Eye (tissue), 1 donor: ENCODE results near the gene ASXL1.
A peak's percentile ranks its signal among the peaks of the same experiment; 100 is the strongest.
"Not testable (repeated sequence)": the region's sequence is repeated elsewhere in the genome, so short reads cannot be mapped to it uniquely, and the experiment has no call there.

Experiments used
- DNase-seq: peaks from one replicate; pipeline ENCODE4 v3.0.0-alpha.2; 2015

The ASXL1 gene

GRCh38 chr20:32363492-32363891 is 5.4 kb downstream of the ASXL1 start:
- no peak for DNase-seq

GRCh38 chr20:32364554-32365208 is 6.5 kb downstream of the ASXL1 start:
- DNase-seq, result no peak

- DNase-seq, result peak; percentile 18
These were observed 7.4 kb downstream of the ASXL1 start for GRCh38 chr20:32365564-32365963.

GRCh38 chr20:32366380-32366779 is 8.2 kb downstream of the ASXL1 start:
- DNase-seq, result no peak

- no peak for DNase-seq
These were observed 10.2 kb downstream of the ASXL1 start for GRCh38 chr20:32368323-32368722.

- DNase-seq, result no peak
These were observed 10.8 kb downstream of the ASXL1 start for GRCh38 chr20:32368925-32369324.

- DNase-seq, result no peak
These were observed 12.8 kb downstream of the ASXL1 start for GRCh38 chr20:32370897-32371296.

- DNase-seq, result no peak
These were observed 20.3 kb downstream of the ASXL1 start for GRCh38 chr20:32378461-32378860.

GRCh38 chr20:32380037-32380436 is 21.9 kb downstream of the ASXL1 start:
- DNase-seq, result not testable (repeated sequence)

GRCh38 chr20:32380745-32381144 is 22.6 kb downstream of the ASXL1 start:
- DNase-seq, result no peak

GRCh38 chr20:32382102-32382950 is 24.2 kb downstream of the ASXL1 start:
- DNase-seq, result no peak

GRCh38 chr20:32383441-32383840 is 25.3 kb downstream of the ASXL1 start:
- DNase-seq, result not testable (repeated sequence)

GRCh38 chr20:32385541-32385940 is 27.4 kb downstream of the ASXL1 start:
- no peak for DNase-seq

- no peak for DNase-seq
These were observed 28.0 kb downstream of the ASXL1 start for GRCh38 chr20:32386091-32386490.

- DNase-seq, result no peak
These were observed 29.1 kb downstream of the ASXL1 start for GRCh38 chr20:32387252-32387651.

- no peak for DNase-seq
These were observed 32.9 kb downstream of the ASXL1 start for GRCh38 chr20:32391003-32391402.

GRCh38 chr20:32395066-32395465 is 36.9 kb downstream of the ASXL1 start:
- DNase-seq, result no peak

GRCh38 chr20:32396646-32397160 is 38.6 kb downstream of the ASXL1 start:
- no peak for DNase-seq

- DNase-seq, result no peak
These were observed 39.5 kb downstream of the ASXL1 start for GRCh38 chr20:32397567-32398084.

GRCh38 chr20:32400476-32400875 is 42.3 kb downstream of the ASXL1 start:
- no peak for DNase-seq

GRCh38 chr20:32404017-32404416 is 45.9 kb downstream of the ASXL1 start:
- no peak for DNase-seq

- DNase-seq, result no peak
These were observed 48.6 kb downstream of the ASXL1 start for GRCh38 chr20:32406701-32407100.

- not testable (repeated sequence) for DNase-seq
These were observed 49.1 kb downstream of the ASXL1 start for GRCh38 chr20:32407131-32407750.
